Measurements from ENCODE around the gene MID1. TPM values are rescaled to one million over a fixed set of nuclear protein-coding genes. Genes with fewer than 3 reads are reported as not detected.

Gene MID1
- total and polyA plus RNA-seq, 9 of the 15 experiments (the other 6 are each of a cell fraction or from before 2014, with no cell fraction given): 0.07 to 0.54 (median 0.33) TPM

DNA sequence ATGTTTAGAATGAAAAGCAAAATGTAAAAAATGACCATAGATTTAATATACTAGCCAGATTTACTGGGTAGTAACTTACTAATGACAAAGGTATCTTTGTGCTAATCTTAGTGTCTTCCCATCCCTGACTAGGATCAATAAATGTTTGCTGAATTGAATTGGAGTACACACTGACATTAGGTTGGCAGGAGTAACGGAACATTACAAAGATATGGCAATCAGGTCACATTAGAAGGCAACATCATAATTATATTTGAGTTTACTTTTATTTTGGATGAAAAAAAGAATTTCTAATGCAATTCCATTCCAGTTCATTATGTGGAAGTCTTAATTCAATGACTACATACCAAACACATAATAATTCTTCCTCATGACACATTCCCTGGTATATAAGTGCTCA is 77.8 kb downstream of the MID1 start:
- intact Hi-C loops (cut with micrococcal nuclease): no loop called here
- TF ChIP-seq, protein P1, sequence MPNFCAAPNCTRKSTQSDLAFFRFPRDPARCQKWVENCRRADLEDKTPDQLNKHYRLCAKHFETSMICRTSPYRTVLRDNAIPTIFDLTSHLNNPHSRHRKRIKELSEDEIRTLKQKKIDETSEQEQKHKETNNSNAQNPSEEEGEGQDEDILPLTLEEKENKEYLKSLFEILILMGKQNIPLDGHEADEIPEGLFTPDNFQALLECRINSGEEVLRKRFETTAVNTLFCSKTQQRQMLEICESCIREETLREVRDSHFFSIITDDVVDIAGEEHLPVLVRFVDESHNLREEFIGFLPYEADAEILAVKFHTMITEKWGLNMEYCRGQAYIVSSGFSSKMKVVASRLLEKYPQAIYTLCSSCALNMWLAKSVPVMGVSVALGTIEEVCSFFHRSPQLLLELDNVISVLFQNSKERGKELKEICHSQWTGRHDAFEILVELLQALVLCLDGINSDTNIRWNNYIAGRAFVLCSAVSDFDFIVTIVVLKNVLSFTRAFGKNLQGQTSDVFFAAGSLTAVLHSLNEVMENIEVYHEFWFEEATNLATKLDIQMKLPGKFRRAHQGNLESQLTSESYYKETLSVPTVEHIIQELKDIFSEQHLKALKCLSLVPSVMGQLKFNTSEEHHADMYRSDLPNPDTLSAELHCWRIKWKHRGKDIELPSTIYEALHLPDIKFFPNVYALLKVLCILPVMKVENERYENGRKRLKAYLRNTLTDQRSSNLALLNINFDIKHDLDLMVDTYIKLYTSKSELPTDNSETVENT (CRISPR knock-in tag; IDR thresholded peaks at IDR 0.05): no peak
- TF ChIP-seq THAP7 (CRISPR knock-in tag; IDR thresholded peaks at IDR 0.05) (no peak), IRF9 (tag; IDR thresholded peaks at IDR 0.05) (no peak), RBM25 (IDR thresholded peaks at IDR 0.05; ENCODE audit: low read depth, low read length, severe bottlenecking) (no peak), ZNF140 (CRISPR knock-in tag; IDR thresholded peaks at IDR 0.05) (no peak), ZNF217 (CRISPR knock-in tag; IDR thresholded peaks at IDR 0.05) (no peak), TAF9B (IDR thresholded peaks at IDR 0.05; ENCODE audit: partially characterized antibody) (no peak), HCFC1 (IDR thresholded peaks at IDR 0.05; ENCODE audit: low read depth, low read length) (no peak), SAFB2 (IDR thresholded peaks at IDR 0.05; ENCODE audit: borderline replicate concordance, low read depth, low read length, severe bottlenecking) (no peak), ZNF57 (CRISPR knock-in tag; IDR thresholded peaks at IDR 0.05) (no peak), KHSRP (IDR thresholded peaks at IDR 0.05) (no peak)
- no peaks in the 10 kb centered on the region for H3K79me2 ChIP-seq (ENCODE audit: control insufficient read depth, insufficient read depth, low read length)
- POLR2A ChIA-PET: no interaction called here
- no peak for DNase-seq (ENCODE audit: extremely low read depth in 1 of 4, low spot score in 3 of 4)
- no peak for FAIRE-seq
- H4K20me1 ChIP-seq (replicated peaks; ENCODE audit: control insufficient read depth, insufficient read depth, low read length): no peaks in the 10 kb centered on the region
- H3K4me2 ChIP-seq (ENCODE audit: insufficient read depth, low read length): no peak overlapping the region
- H3K9me1 ChIP-seq (ENCODE audit: control insufficient read depth, insufficient read depth, low read length): no peaks in the 10 kb centered on the region
- no peaks in the 10 kb centered on the region for H3K27me3 ChIP-seq (ENCODE audit: control insufficient read depth in 2 of 2, insufficient read depth in 2 of 2, low read length in 2 of 2)
- ATAC-seq: no peak
- CTCF ChIA-PET (ENCODE audit: low intra/inter-chr PET ratio): no interaction called here
- in situ Hi-C loops (cut with MboI): no loop called here
- no peaks in the 10 kb centered on the region for H3K4me1 ChIP-seq (replicated peaks in 1 of 2; ENCODE audit: control insufficient read depth in 2 of 2, insufficient read depth in 2 of 2, low read length in 2 of 2)
- no TSS peak for BruUV-seq (replicated peaks)
- no peaks in the 10 kb centered on the region for H3K36me3 ChIP-seq (ENCODE audit: control insufficient read depth, insufficient read depth, low read length)
- no peak overlapping the region for H3K27ac ChIP-seq (ENCODE audit: extremely low read depth, low read depth, low read length)
- no peaks in the 10 kb centered on the region for H3K9me3 ChIP-seq (replicated peaks; ENCODE audit: control insufficient read depth, insufficient read depth, low read depth, low read length)
- no peak overlapping the region for H3K4me3 ChIP-seq
- no peak overlapping the region for H3K9ac ChIP-seq (ENCODE audit: insufficient read depth in 1 of 2, low read depth in 2 of 2, low read length in 2 of 2)
- no peak overlapping the region for H2AFZ ChIP-seq (ENCODE audit: low read depth, low read length)
- 0% methylated on average over 1 of the region's 1 CpG for WGBS (ENCODE audit: insufficient coverage, low coverage, missing lambda C conversion rate)
